Upper lobe of left lung (tissue), 4 donors: ENCODE results near the gene LRRC8B.

Source experiments
- CTCF ChIP-seq, 6 experiments: fragments of 450-650 bp in 4 of 6; fragments of 200-600 bp in 2 of 6; sonication (generic) in 2 of 6; IDR thresholded peaks; one replicate each; pipeline ENCODE4 v1.5.1; 2016 to 2019; ENCODE audit warnings: antibody characterized with exemption in 6 of 6
- EP300 ChIP-seq, 4 donors: sonication (generic); formaldehyde crosslinking; IDR thresholded peaks; one replicate each; pipeline ENCODE4 v1.5.1; 2017; ENCODE audit warnings: antibody characterized with exemption in 4 of 4, control low read depth in 2 of 4
- POLR2AphosphoS5 ChIP-seq, 2 donors: sonication (generic); formaldehyde crosslinking; IDR thresholded peaks; one replicate each; pipeline ENCODE4 v1.5.1; 2017; ENCODE audit warnings: antibody characterized with exemption in 2 of 2

DNA sequence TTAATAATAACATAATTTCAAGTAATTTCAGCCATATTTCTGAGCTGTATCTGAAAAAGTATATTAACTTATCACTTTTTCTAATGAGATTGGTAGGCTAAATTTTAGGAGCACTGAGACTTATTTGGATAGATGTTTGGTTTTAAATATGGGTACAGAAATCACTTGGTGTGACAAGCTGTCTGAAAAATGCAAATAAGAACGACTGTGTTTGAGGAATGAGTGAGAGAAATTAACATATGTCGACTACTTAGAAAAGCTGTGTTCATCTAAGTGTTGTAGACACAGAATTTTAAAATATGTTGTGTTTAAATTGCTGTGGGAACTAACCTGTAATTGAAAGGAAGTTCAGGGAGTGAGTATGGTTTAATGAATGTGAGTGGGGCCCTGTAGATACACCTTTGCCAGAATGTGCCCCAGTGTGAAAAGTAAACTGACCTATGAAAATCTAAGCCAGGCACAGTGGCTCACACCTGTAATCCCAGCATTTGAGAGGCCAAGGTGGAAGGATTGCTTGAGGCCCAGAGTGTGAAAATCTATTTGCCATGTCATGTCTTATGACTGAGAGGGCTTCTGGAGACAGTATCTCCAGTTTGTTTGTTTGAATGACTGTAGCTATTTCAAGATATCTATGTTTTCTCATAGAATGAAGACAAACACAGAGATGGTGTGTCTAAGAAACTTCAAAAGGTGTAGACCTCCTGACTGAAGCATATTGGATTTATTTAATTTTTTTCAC, 54.5 kb downstream of the LRRC8B start:
- TF ChIP-seq CTCF (IDR thresholded peaks at IDR 0.05) (no peak), POLR2AphosphoS5 (IDR thresholded peaks at IDR 0.05) (no peak), EP300 (IDR thresholded peaks at IDR 0.05) (no peak)
